Measurements from ENCODE around the gene FAM170B. TPM values are rescaled to one million over a fixed set of nuclear protein-coding genes. Genes with fewer than 3 reads are reported as not detected.

Gene FAM170B
- total and polyA plus RNA-seq, 5 donors from 2014 or later = not detected

GRCh38 chr10:49161411-49161997, 27.7 kb upstream of the FAM170B start:
- Mint-ChIP-seq H3K27me3 (no peaks in the 10 kb centered on the region), H3K9me3 (peaks cover 0 to 1% (median 0%) of the 10 kb centered on the region in 7 donors), H3K36me3 (no peaks in the 10 kb centered on the region), H3K4me3 (no peak overlapping the region), H3K27ac (peak overlapping the region in 1 of 3 donors; percentile 1), H3K4me1 (peaks cover 0 to 11% (median 4%) of the 10 kb centered on the region in 4 donors)
- no peak for DNase-seq
- H3K27ac ChIP-seq (ENCODE audit: insufficient read depth, low read length, poor library complexity, severe bottlenecking) = no peak overlapping the region
- H3K36me3 ChIP-seq (ENCODE audit: control insufficient read depth, insufficient read depth, low read length) = peaks cover 3% of the 10 kb centered on the region
- no peaks in the 10 kb centered on the region for H3K27me3 ChIP-seq (ENCODE audit: control insufficient read depth, insufficient read depth, low read length)
- no peak overlapping the region for H3K4me3 ChIP-seq (ENCODE audit: low read depth, low read length)
- no peak for ATAC-seq (ENCODE audit: low read depth in 2 of 2)
- H3K9me3 ChIP-seq (ENCODE audit: control insufficient read depth in 2 of 2, low read length in 2 of 2) = no peaks in the 10 kb centered on the region
- no peaks in the 10 kb centered on the region for H3K4me1 ChIP-seq (ENCODE audit: control insufficient read depth, insufficient read depth, low read length, poor library complexity, severe bottlenecking)

GRCh38 chr10:49160814-49161213, 27.0 kb upstream of the FAM170B start:
- Histone ChIP-seq H3K27ac (ENCODE audit: insufficient read depth, low read length, poor library complexity, severe bottlenecking) (no peak overlapping the region), H3K36me3 (ENCODE audit: control insufficient read depth, insufficient read depth, low read length) (peaks cover 3% of the 10 kb centered on the region), H3K4me1 (ENCODE audit: control insufficient read depth, insufficient read depth, low read length, poor library complexity, severe bottlenecking) (no peaks in the 10 kb centered on the region), H3K4me3 (ENCODE audit: low read depth, low read length) (no peak overlapping the region), H3K27me3 (ENCODE audit: control insufficient read depth, insufficient read depth, low read length) (no peaks in the 10 kb centered on the region), H3K9me3 (ENCODE audit: control insufficient read depth in 2 of 2, low read length in 2 of 2) (no peaks in the 10 kb centered on the region)
- no peaks in the 10 kb centered on the region for H3K27me3 Mint-ChIP-seq
- peaks cover 0 to 3% (median 0%) of the 10 kb centered on the region in 7 donors for H3K9me3 Mint-ChIP-seq
- no peak for ATAC-seq (ENCODE audit: low read depth in 2 of 2)
- no peaks in the 10 kb centered on the region for H3K36me3 Mint-ChIP-seq
- DNase-seq = no peak
- H3K4me3 Mint-ChIP-seq = no peak overlapping the region
- H3K4me1 Mint-ChIP-seq = peaks cover 0 to 11% (median 4%) of the 10 kb centered on the region in 4 donors
- no peak overlapping the region for H3K27ac Mint-ChIP-seq

DNA sequence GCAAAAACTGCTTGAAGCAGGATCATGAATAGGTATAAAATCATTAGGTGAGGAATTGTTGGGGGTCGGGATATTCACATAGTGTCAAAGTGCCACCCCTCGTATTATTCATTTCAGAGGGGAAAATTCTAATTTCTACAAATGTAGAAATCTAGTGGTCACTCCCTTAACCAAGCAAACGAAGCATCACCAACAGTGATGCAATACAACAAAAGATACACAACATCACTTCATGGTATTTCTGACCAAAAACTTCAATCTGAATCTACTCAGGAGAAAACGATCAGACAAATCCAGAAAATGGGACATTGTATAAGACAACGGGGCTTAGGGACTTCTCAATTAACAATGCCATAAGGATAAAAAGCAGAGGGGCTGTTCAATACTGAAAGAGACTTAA, 26.3 kb upstream of the FAM170B start:
- H3K27me3 Mint-ChIP-seq = no peaks in the 10 kb centered on the region
- DNase-seq = no peak
- no peak overlapping the region for H3K4me3 Mint-ChIP-seq
- no peaks in the 10 kb centered on the region for H3K36me3 Mint-ChIP-seq
- H3K27ac ChIP-seq (ENCODE audit: insufficient read depth, low read length, poor library complexity, severe bottlenecking) = no peak overlapping the region
- H3K4me1 Mint-ChIP-seq = peaks cover 0 to 11% (median 4%) of the 10 kb centered on the region in 4 donors
- no peak overlapping the region for H3K27ac Mint-ChIP-seq
- H3K36me3 ChIP-seq (ENCODE audit: control insufficient read depth, insufficient read depth, low read length) = peaks cover 3% of the 10 kb centered on the region
- peaks cover 0 to 5% (median 0%) of the 10 kb centered on the region in 7 donors for H3K9me3 Mint-ChIP-seq
- H3K9me3 ChIP-seq (ENCODE audit: control insufficient read depth in 2 of 2, low read length in 2 of 2) = no peaks in the 10 kb centered on the region
- H3K4me1 ChIP-seq (ENCODE audit: control insufficient read depth, insufficient read depth, low read length, poor library complexity, severe bottlenecking) = no peaks in the 10 kb centered on the region
- ATAC-seq (ENCODE audit: low read depth in 2 of 2) = no peak
- H3K4me3 ChIP-seq (ENCODE audit: low read depth, low read length) = no peak overlapping the region
- H3K27me3 ChIP-seq (ENCODE audit: control insufficient read depth, insufficient read depth, low read length) = no peaks in the 10 kb centered on the region

GRCh38 chr10:49158915-49159314, 25.1 kb upstream of the FAM170B start:
- H3K4me3 ChIP-seq (ENCODE audit: low read depth, low read length) = no peak overlapping the region
- Mint-ChIP-seq H3K4me1 (peaks cover 0 to 1% (median under 1%) of the 10 kb centered on the region in 4 donors), H3K4me3 (no peak overlapping the region), H3K9me3 (peaks cover 0 to 5% (median 0%) of the 10 kb centered on the region in 7 donors), H3K36me3 (no peaks in the 10 kb centered on the region), H3K27ac (no peak overlapping the region), H3K27me3 (no peaks in the 10 kb centered on the region)
- no peaks in the 10 kb centered on the region for H3K9me3 ChIP-seq (ENCODE audit: control insufficient read depth in 2 of 2, low read length in 2 of 2)
- ATAC-seq (ENCODE audit: low read depth in 2 of 2) = no peak
- no peak overlapping the region for H3K27ac ChIP-seq (ENCODE audit: insufficient read depth, low read length, poor library complexity, severe bottlenecking)
- H3K36me3 ChIP-seq (ENCODE audit: control insufficient read depth, insufficient read depth, low read length) = peaks cover 3% of the 10 kb centered on the region
- DNase-seq = no peak
- no peaks in the 10 kb centered on the region for H3K27me3 ChIP-seq (ENCODE audit: control insufficient read depth, insufficient read depth, low read length)
- no peaks in the 10 kb centered on the region for H3K4me1 ChIP-seq (ENCODE audit: control insufficient read depth, insufficient read depth, low read length, poor library complexity, severe bottlenecking)

GRCh38 chr10:49158404-49158803, 24.6 kb upstream of the FAM170B start:
- Histone ChIP-seq H3K9me3 (ENCODE audit: control insufficient read depth in 2 of 2, low read length in 2 of 2) (no peaks in the 10 kb centered on the region), H3K27ac (ENCODE audit: insufficient read depth, low read length, poor library complexity, severe bottlenecking) (no peak overlapping the region), H3K27me3 (ENCODE audit: control insufficient read depth, insufficient read depth, low read length) (no peaks in the 10 kb centered on the region), H3K36me3 (ENCODE audit: control insufficient read depth, insufficient read depth, low read length) (peaks cover 3% of the 10 kb centered on the region), H3K4me1 (ENCODE audit: control insufficient read depth, insufficient read depth, low read length, poor library complexity, severe bottlenecking) (no peaks in the 10 kb centered on the region), H3K4me3 (ENCODE audit: low read depth, low read length) (no peak overlapping the region)
- no peak overlapping the region for H3K27ac Mint-ChIP-seq
- H3K4me1 Mint-ChIP-seq = no peaks in the 10 kb centered on the region
- no peak for DNase-seq
- ATAC-seq (ENCODE audit: low read depth in 2 of 2) = no peak
- no peaks in the 10 kb centered on the region for H3K36me3 Mint-ChIP-seq
- no peak overlapping the region for H3K4me3 Mint-ChIP-seq
- H3K9me3 Mint-ChIP-seq = peaks cover 0 to 5% (median 0%) of the 10 kb centered on the region in 7 donors
- peaks cover 1% of the 10 kb centered on the region for H3K27me3 Mint-ChIP-seq

GRCh38 chr10:49157229-49157628, 23.4 kb upstream of the FAM170B start:
- Histone ChIP-seq H3K4me1 (ENCODE audit: control insufficient read depth, insufficient read depth, low read length, poor library complexity, severe bottlenecking) (no peaks in the 10 kb centered on the region), H3K36me3 (ENCODE audit: control insufficient read depth, insufficient read depth, low read length) (no peaks in the 10 kb centered on the region), H3K27me3 (ENCODE audit: control insufficient read depth, insufficient read depth, low read length) (no peaks in the 10 kb centered on the region), H3K9me3 (ENCODE audit: control insufficient read depth in 2 of 2, low read length in 2 of 2) (no peaks in the 10 kb centered on the region), H3K4me3 (ENCODE audit: low read depth, low read length) (no peak overlapping the region), H3K27ac (ENCODE audit: insufficient read depth, low read length, poor library complexity, severe bottlenecking) (no peak overlapping the region)
- H3K9me3 Mint-ChIP-seq = peaks cover 0 to 5% (median 0%) of the 10 kb centered on the region in 7 donors
- H3K27me3 Mint-ChIP-seq = peaks cover 6% of the 10 kb centered on the region
- no peak overlapping the region for H3K27ac Mint-ChIP-seq
- no peak for DNase-seq
- H3K4me1 Mint-ChIP-seq = no peaks in the 10 kb centered on the region
- no peak overlapping the region for H3K4me3 Mint-ChIP-seq
- ATAC-seq (ENCODE audit: low read depth in 2 of 2) = no peak
- no peaks in the 10 kb centered on the region for H3K36me3 Mint-ChIP-seq

GRCh38 chr10:49154641-49155040, 20.8 kb upstream of the FAM170B start:
- Histone ChIP-seq H3K27ac (ENCODE audit: insufficient read depth, low read length, poor library complexity, severe bottlenecking) (no peak overlapping the region), H3K9me3 (ENCODE audit: control insufficient read depth in 2 of 2, low read length in 2 of 2) (no peaks in the 10 kb centered on the region), H3K4me1 (ENCODE audit: control insufficient read depth, insufficient read depth, low read length, poor library complexity, severe bottlenecking) (no peaks in the 10 kb centered on the region), H3K27me3 (ENCODE audit: control insufficient read depth, insufficient read depth, low read length) (no peaks in the 10 kb centered on the region), H3K4me3 (ENCODE audit: low read depth, low read length) (no peak overlapping the region), H3K36me3 (ENCODE audit: control insufficient read depth, insufficient read depth, low read length) (no peaks in the 10 kb centered on the region)
- Mint-ChIP-seq H3K9me3 (peaks cover 0 to 5% (median 0%) of the 10 kb centered on the region in 7 donors), H3K27me3 (peaks cover 6% of the 10 kb centered on the region), H3K27ac (no peak overlapping the region), H3K4me1 (no peaks in the 10 kb centered on the region), H3K36me3 (no peaks in the 10 kb centered on the region), H3K4me3 (no peak overlapping the region)
- DNase-seq (no peak), ATAC-seq (ENCODE audit: low read depth in 2 of 2) (no peak)

DNA sequence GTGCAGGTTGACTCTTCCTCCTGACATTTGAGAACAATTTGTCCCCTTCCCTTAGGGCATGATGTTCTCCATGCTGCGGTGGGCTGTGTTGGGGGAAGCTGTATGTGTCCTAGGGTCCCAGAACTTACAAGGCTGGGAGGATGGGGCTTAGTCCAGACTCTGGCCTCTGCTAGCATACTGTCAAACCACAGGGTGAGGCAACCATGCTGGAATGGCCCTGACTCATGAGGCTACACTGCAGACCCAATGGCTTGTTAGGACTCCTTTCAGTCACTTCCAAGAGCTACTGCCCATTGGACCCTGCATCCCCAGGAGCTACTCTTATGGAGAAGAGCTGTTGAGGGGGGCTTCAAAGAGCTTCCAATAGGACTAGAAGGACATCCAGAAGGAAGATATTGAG, 20.1 kb upstream of the FAM170B start:
- H3K27me3 ChIP-seq (ENCODE audit: control insufficient read depth, insufficient read depth, low read length) = no peaks in the 10 kb centered on the region
- Mint-ChIP-seq H3K4me3 (no peak overlapping the region), H3K9me3 (peaks cover 0 to 5% (median 0%) of the 10 kb centered on the region in 7 donors), H3K4me1 (no peaks in the 10 kb centered on the region), H3K27ac (no peak overlapping the region), H3K27me3 (peaks cover 6% of the 10 kb centered on the region), H3K36me3 (no peaks in the 10 kb centered on the region)
- ATAC-seq (ENCODE audit: low read depth in 2 of 2) (no peak), DNase-seq (no peak)
- H3K4me3 ChIP-seq (ENCODE audit: low read depth, low read length) = no peak overlapping the region
- H3K36me3 ChIP-seq (ENCODE audit: control insufficient read depth, insufficient read depth, low read length) = no peaks in the 10 kb centered on the region
- H3K9me3 ChIP-seq (ENCODE audit: control insufficient read depth in 2 of 2, low read length in 2 of 2) = no peaks in the 10 kb centered on the region
- H3K4me1 ChIP-seq (ENCODE audit: control insufficient read depth, insufficient read depth, low read length, poor library complexity, severe bottlenecking) = no peaks in the 10 kb centered on the region
- no peak overlapping the region for H3K27ac ChIP-seq (ENCODE audit: insufficient read depth, low read length, poor library complexity, severe bottlenecking)

Data from CD4-positive, CD25-positive, alpha-beta regulatory T cell (primary cell).